ENCODE measurements around the gene VWA2. TPM values are rescaled to one million over a fixed set of nuclear protein-coding genes. Genes with fewer than 3 reads are reported as not detected.

The VWA2 gene
- total and polyA plus RNA-seq, 2 of the 4 experiments (the other 2 are of a cell fraction): not detected

DNA sequence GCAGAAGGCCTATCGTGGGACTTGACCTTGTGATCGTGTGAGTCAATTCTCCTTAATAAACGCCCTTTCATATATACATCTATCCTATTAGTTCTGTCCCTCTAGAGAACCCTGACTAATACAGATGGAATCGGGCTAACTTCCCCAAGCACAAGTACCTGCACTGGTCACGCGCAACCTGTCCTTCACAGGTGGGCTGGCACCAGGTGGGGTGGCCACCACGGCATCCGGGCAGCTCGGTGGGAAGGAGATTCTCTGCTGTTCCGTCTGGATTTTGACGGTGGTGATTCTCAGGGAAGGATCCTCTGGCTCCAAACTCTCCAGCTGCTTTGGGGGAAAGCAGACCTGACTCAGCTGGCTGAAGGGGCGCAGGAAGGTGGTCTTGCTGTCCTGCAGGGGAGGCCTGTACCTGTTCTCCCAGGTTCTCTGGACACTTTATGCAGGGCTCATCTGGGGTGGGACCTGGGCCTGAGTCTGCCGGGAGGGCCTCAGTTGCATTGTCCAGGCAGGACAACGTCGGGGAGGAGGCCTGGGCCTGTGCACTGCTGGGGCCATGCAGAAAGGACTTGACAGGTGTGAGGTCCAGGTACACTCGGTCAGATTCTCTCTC lies 61.1 kb downstream of the VWA2 start:
- CTCF ChIA-PET: no interaction called here
- DNase-seq (no peak), ATAC-seq (ENCODE audit: low read depth) (no peak)
- H3K56ac ChIP-seq (ENCODE audit: extremely low read depth, insufficient read depth, low read length): no peak overlapping the region
- H3K27ac ChIP-seq (ENCODE audit: insufficient read depth, low read length): no peak overlapping the region
- H3K9ac ChIP-seq (ENCODE audit: low read depth, low read length): no peak overlapping the region
- TF ChIP-seq MAZ (IDR thresholded peaks at IDR 0.05; ENCODE audit: borderline replicate concordance, low read depth, low read length): no peak
- TF ChIP-seq NFE2L2 (IDR thresholded peaks at IDR 0.05; ENCODE audit: low read depth, low read length): no peak
- TF ChIP-seq CEBPB (IDR thresholded peaks at IDR 0.05; ENCODE audit: low read depth, low read length): no peak
- TF ChIP-seq, protein P1, sequence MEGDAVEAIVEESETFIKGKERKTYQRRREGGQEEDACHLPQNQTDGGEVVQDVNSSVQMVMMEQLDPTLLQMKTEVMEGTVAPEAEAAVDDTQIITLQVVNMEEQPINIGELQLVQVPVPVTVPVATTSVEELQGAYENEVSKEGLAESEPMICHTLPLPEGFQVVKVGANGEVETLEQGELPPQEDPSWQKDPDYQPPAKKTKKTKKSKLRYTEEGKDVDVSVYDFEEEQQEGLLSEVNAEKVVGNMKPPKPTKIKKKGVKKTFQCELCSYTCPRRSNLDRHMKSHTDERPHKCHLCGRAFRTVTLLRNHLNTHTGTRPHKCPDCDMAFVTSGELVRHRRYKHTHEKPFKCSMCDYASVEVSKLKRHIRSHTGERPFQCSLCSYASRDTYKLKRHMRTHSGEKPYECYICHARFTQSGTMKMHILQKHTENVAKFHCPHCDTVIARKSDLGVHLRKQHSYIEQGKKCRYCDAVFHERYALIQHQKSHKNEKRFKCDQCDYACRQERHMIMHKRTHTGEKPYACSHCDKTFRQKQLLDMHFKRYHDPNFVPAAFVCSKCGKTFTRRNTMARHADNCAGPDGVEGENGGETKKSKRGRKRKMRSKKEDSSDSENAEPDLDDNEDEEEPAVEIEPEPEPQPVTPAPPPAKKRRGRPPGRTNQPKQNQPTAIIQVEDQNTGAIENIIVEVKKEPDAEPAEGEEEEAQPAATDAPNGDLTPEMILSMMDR (conservative IDR thresholded peaks at IDR 0.05; ENCODE audit: low read depth, low read length): no peak
- TF ChIP-seq MAFK (IDR thresholded peaks at IDR 0.05; ENCODE audit: low read depth, low read length): no peak
- no peak for TF ChIP-seq SMC3 (IDR thresholded peaks at IDR 0.05; ENCODE audit: low read depth, low read length)
- TF ChIP-seq, protein P2, sequence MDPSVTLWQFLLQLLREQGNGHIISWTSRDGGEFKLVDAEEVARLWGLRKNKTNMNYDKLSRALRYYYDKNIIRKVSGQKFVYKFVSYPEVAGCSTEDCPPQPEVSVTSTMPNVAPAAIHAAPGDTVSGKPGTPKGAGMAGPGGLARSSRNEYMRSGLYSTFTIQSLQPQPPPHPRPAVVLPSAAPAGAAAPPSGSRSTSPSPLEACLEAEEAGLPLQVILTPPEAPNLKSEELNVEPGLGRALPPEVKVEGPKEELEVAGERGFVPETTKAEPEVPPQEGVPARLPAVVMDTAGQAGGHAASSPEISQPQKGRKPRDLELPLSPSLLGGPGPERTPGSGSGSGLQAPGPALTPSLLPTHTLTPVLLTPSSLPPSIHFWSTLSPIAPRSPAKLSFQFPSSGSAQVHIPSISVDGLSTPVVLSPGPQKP (IDR thresholded peaks at IDR 0.05; ENCODE audit: borderline replicate concordance, low read depth, low read length): no peak
- no peak for TF ChIP-seq BHLHE40 (IDR thresholded peaks at IDR 0.05; ENCODE audit: low read depth, low read length)
- TF ChIP-seq, protein P3, sequence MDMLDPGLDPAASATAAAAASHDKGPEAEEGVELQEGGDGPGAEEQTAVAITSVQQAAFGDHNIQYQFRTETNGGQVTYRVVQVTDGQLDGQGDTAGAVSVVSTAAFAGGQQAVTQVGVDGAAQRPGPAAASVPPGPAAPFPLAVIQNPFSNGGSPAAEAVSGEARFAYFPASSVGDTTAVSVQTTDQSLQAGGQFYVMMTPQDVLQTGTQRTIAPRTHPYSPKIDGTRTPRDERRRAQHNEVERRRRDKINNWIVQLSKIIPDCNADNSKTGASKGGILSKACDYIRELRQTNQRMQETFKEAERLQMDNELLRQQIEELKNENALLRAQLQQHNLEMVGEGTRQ (IDR thresholded peaks at IDR 0.05; ENCODE audit: low read depth, low read length): no peak
- no peak for TF ChIP-seq RCOR1 (IDR thresholded peaks at IDR 0.05; ENCODE audit: insufficient replicate concordance, low read length)
- no peak for TF ChIP-seq MXI1 (IDR thresholded peaks at IDR 0.05; ENCODE audit: borderline replicate concordance, low read depth, low read length)
- no peaks in the 10 kb centered on the region for H3K9me1 ChIP-seq (ENCODE audit: insufficient read depth, low read length)
- POLR2A ChIA-PET (ENCODE audit: unreplicated experiment): no interaction called here
- no peaks in the 10 kb centered on the region for H3K36me3 ChIP-seq (ENCODE audit: control insufficient read depth, insufficient read depth, low read length)
- H2BK120ac ChIP-seq (ENCODE audit: low read depth, low read length): no peak overlapping the region
- H3K4me3 ChIP-seq (ENCODE audit: insufficient read depth, low read depth, low read length): no peak overlapping the region
- H4K20me1 ChIP-seq (ENCODE audit: insufficient read depth, low read length): no peaks in the 10 kb centered on the region; the same call in 1 of the 2 replicates
- BruUV-seq (replicated peaks): no TSS peak
- H4K5ac ChIP-seq (ENCODE audit: low read depth, low read length): no peak overlapping the region
- peaks cover 12% of the 10 kb centered on the region for H3K27me3 ChIP-seq (ENCODE audit: control insufficient read depth, insufficient read depth, low read length)
- H2AK9ac ChIP-seq (replicated peaks; ENCODE audit: low read depth, low read length, poor library complexity): no peak overlapping the region
- peaks cover 15% of the 10 kb centered on the region for H3K9me3 ChIP-seq (ENCODE audit: control insufficient read depth, insufficient read depth, low read length)
- H3K79me1 ChIP-seq (ENCODE audit: low read depth in 1 of 2, low read length in 2 of 2): no peaks in the 10 kb centered on the region
- no peak overlapping the region for H2AK5ac ChIP-seq (ENCODE audit: low read depth, low read length)
- 71% methylated on average over 1 of the region's 16 CpGs; no CpG with 5 or more reads in 1 of the 2 experiments for WGBS, 2 experiments (ENCODE audit: extremely low coverage in 2 of 2, insufficient read length in 1 of 2)
- H4K8ac ChIP-seq (ENCODE audit: low read depth in 2 of 2, low read length in 2 of 2): no peak overlapping the region
- peaks cover 3% of the 10 kb centered on the region for H3K4me1 ChIP-seq (ENCODE audit: control insufficient read depth, insufficient read depth, low read length)
- peak overlapping the region; percentile 14 for H2AFZ ChIP-seq (replicated peaks; ENCODE audit: low read length, poor library complexity)
- H3K23ac ChIP-seq (ENCODE audit: low read depth, low read length): no peak overlapping the region
- no peak overlapping the region for H2BK5ac ChIP-seq (ENCODE audit: low read depth, low read length, poor library complexity, severe bottlenecking)
- in situ Hi-C loops (cut with MboI; ENCODE audit: low sequenced_read_pairs) (loop anchor here (5.0 to 10.0 kb wide), 3 partner anchors 247 to 825 kb away; no protein-coding TSS in a partner anchor), dilution Hi-C loops (cut with HindIII; ENCODE audit: low sequenced_read_pairs, unreplicated experiment) (no loop called here), intact Hi-C loops (cut with micrococcal nuclease) (loop anchor here (5.0 to 10.0 kb wide), 5 partner anchors 335 to 827 kb away; no protein-coding TSS in a partner anchor)
- H3K14ac ChIP-seq (replicated peaks; ENCODE audit: low read depth, low read length): no peak overlapping the region
- no peak overlapping the region for H3K4ac ChIP-seq (ENCODE audit: low read depth, low read length)
- no peak overlapping the region for H3K4me2 ChIP-seq (ENCODE audit: low read depth, low read length)
- H3K18ac ChIP-seq (ENCODE audit: low read depth, low read length): no peak overlapping the region
- H2BK20ac ChIP-seq (ENCODE audit: low read depth, low read length): no peak overlapping the region
- H2BK15ac ChIP-seq (ENCODE audit: low read depth, low read length): no peak overlapping the region
- no peak overlapping the region for H4K91ac ChIP-seq (ENCODE audit: insufficient read depth, low read depth, low read length)
